C4-2B (cell line): Measurements from ENCODE around the gene REC114.

Experiments used
- CTCF ChIP-seq: fragments of 450-650 bp; conservative IDR thresholded peaks from 2 replicates; pipeline ENCODE4 v1.5.1; 2017; ENCODE audit warnings: mild to moderate bottlenecking
- ZFX ChIP-seq: fragments of 450-650 bp; IDR thresholded peaks from 2 replicates; pipeline ENCODE4 v1.6.1; 2017

- TF ChIP-seq CTCF (no peak), ZFX (no peak)
Measured at GRCh38 chr15:73538123-73538522, 95.2 kb downstream of the REC114 start.
